IMR-90 (cell line): Measurements from ENCODE around the gene LRRC56. TPM values are rescaled to one million over a fixed set of nuclear protein-coding genes. Genes with fewer than 3 reads are reported as not detected.

Source experiments
- ATAC-seq: fragments of 200-7000 bp; cut with Tn5 transposase; 2 replicates; pipeline ENCODE4 v1.9.1; 2020; ENCODE audit warnings: low read depth, mild to moderate bottlenecking, moderate library complexity
- BruUV-seq: library from RNA; stranded (reverse); fragments of 400-500 nt; replicated peaks from 2 replicates; lab custom pipeline; 2021; lab: Mats Ljungman, UMichigan
- CTCF ChIA-PET: fragments of 300-600 bp; formaldehyde crosslinking; extraction: SDS; loops from one replicate; lab custom pipeline; 2021; ENCODE audit warnings: antibody characterized with exemption; lab: Yijun Ruan, JAX
- POLR2A ChIA-PET: fragments of 300-600 bp; sonication (Branson Sonifier 250); formaldehyde crosslinking; loops from one replicate; lab custom pipeline; 2022; ENCODE audit warnings: antibody characterized with exemption; ENCODE audit not compliant: unreplicated experiment; lab: Charles Lee
- DNase-seq: peaks from one replicate; pipeline ENCODE4 v3.0.0; 2013
- H2AFZ ChIP-seq: replicated peaks from 2 replicates; pipeline ENCODE3; 2013; ENCODE audit warnings: low read length, mild to moderate bottlenecking; ENCODE audit not compliant: poor library complexity
- H2AK5ac ChIP-seq: 2 replicates; pipeline ENCODE4 v1.6.1; 2013; ENCODE audit warnings: low read depth, low read length, inconsistent platforms
- H2AK9ac ChIP-seq: replicated peaks from 2 replicates; pipeline ENCODE3; 2013; ENCODE audit warnings: mild to moderate bottlenecking, low read depth, low read length, moderate library complexity; ENCODE audit not compliant: poor library complexity
- H2BK120ac ChIP-seq: 2 replicates; pipeline ENCODE4 v1.6.1; 2013; ENCODE audit warnings: low read depth, low read length, inconsistent platforms
- H2BK15ac ChIP-seq: 3 replicates; pipeline ENCODE4 v1.6.1; 2013; ENCODE audit warnings: low read depth, low read length, inconsistent platforms
- H2BK20ac ChIP-seq: 2 replicates; pipeline ENCODE4 v1.6.1; 2013; ENCODE audit warnings: low read depth, mild to moderate bottlenecking, inconsistent platforms, low read length, moderate library complexity
- H2BK5ac ChIP-seq: 2 replicates; pipeline ENCODE4 v1.6.1; 2013; ENCODE audit warnings: mild to moderate bottlenecking, low read depth, low read length, inconsistent platforms; ENCODE audit not compliant: poor library complexity, severe bottlenecking
- H3K14ac ChIP-seq: replicated peaks from 2 replicates; pipeline ENCODE4 v1.6.1; 2013; ENCODE audit warnings: low read depth, low read length, inconsistent platforms
- H3K18ac ChIP-seq: 2 replicates; pipeline ENCODE4 v1.6.1; 2013; ENCODE audit warnings: low read depth, low read length, control low read depth
- H3K23ac ChIP-seq: 2 replicates; pipeline ENCODE4 v1.6.1; 2013; ENCODE audit warnings: low read depth, low read length, inconsistent platforms
- H3K27ac ChIP-seq: 2 replicates; pipeline ENCODE4 v1.5.1; 2013; ENCODE audit warnings: mild to moderate bottlenecking, control low read depth, low read length; ENCODE audit not compliant: insufficient read depth
- H3K27me3 ChIP-seq: 2 replicates; pipeline ENCODE4 v1.6.1; 2013; ENCODE audit warnings: low read length; ENCODE audit not compliant: control insufficient read depth, insufficient read depth
- H3K36me3 ChIP-seq: 2 replicates; pipeline ENCODE4 v1.6.1; 2013; ENCODE audit warnings: low read length, mixed read lengths; ENCODE audit not compliant: control insufficient read depth, insufficient read depth
- H3K4ac ChIP-seq: 2 replicates; pipeline ENCODE4 v1.6.1; 2013; ENCODE audit warnings: low read depth, low read length, inconsistent platforms
- H3K4me1 ChIP-seq: 2 replicates; pipeline ENCODE4 v1.6.1; 2013; ENCODE audit warnings: low read length, mixed read lengths; ENCODE audit not compliant: control insufficient read depth, insufficient read depth
- H3K4me2 ChIP-seq: 2 replicates; pipeline ENCODE4 v1.6.1; 2013; ENCODE audit warnings: low read depth, mild to moderate bottlenecking, control low read depth, low read length, moderate library complexity
- H3K4me3 ChIP-seq: 2 replicates; pipeline ENCODE4 v1.5.1; 2013; ENCODE audit warnings: low read depth, mild to moderate bottlenecking, control low read depth, low read length, moderate library complexity; ENCODE audit not compliant: insufficient read depth
- H3K56ac ChIP-seq: 2 replicates; pipeline ENCODE4 v1.6.1; 2013; ENCODE audit warnings: low read length, inconsistent platforms; ENCODE audit not compliant: insufficient read depth; ENCODE audit errors: extremely low read depth
- H3K79me1 ChIP-seq, 2 experiments: 2 replicates each; pipeline ENCODE4 v1.6.1; 2013; ENCODE audit warnings: low read length in 2 of 2, inconsistent platforms in 1 of 2, low read depth in 1 of 2
- H3K9ac ChIP-seq: 2 replicates; pipeline ENCODE4 v1.6.1; 2013; ENCODE audit warnings: low read depth, low read length, control low read depth
- H3K9me1 ChIP-seq: 2 replicates; pipeline ENCODE4 v1.6.1; 2013; ENCODE audit warnings: low read length, inconsistent platforms; ENCODE audit not compliant: insufficient read depth
- H3K9me3 ChIP-seq: 2 replicates; pipeline ENCODE4 v1.6.1; 2013; ENCODE audit warnings: low read length; ENCODE audit not compliant: control insufficient read depth, insufficient read depth
- H4K20me1 ChIP-seq: 2 replicates; pipeline ENCODE4 v1.6.1; 2013; ENCODE audit warnings: low read length, inconsistent platforms; ENCODE audit not compliant: insufficient read depth
- H4K5ac ChIP-seq: 2 replicates; pipeline ENCODE4 v1.6.1; 2013; ENCODE audit warnings: mild to moderate bottlenecking, low read depth, low read length, control low read depth
- H4K8ac ChIP-seq, 2 experiments: 2 replicates each; pipeline ENCODE4 v1.6.1; 2013; ENCODE audit warnings: low read depth in 2 of 2, low read length in 2 of 2, control low read depth in 1 of 2, inconsistent platforms in 1 of 2
- H4K91ac ChIP-seq: 2 replicates; pipeline ENCODE4 v1.6.1; 2013; ENCODE audit warnings: low read depth, low read length, inconsistent platforms; ENCODE audit not compliant: insufficient read depth
- CHD1 ChIP-seq: IDR thresholded peaks from 2 replicates; pipeline ENCODE4 v1.6.1; 2012; ENCODE audit warnings: low read depth, low read length, improper control_type of control experiment
- CTCF ChIP-seq: conservative IDR thresholded peaks from 2 replicates; pipeline ENCODE4 v1.5.1; 2012; ENCODE audit warnings: mild to moderate bottlenecking, low read depth, low read length, improper control_type of control experiment
- ELK1 ChIP-seq: fragments of 150-350 bp; IDR thresholded peaks from 2 replicates; pipeline ENCODE4 v1.6.1; 2016; ENCODE audit warnings: low read depth, mild to moderate bottlenecking, low read length, moderate library complexity, borderline replicate concordance
- MXI1 ChIP-seq: IDR thresholded peaks from 2 replicates; pipeline ENCODE4 v1.6.1; 2012; ENCODE audit warnings: low read depth, mild to moderate bottlenecking, low read length, moderate library complexity, borderline replicate concordance
- POLR2A ChIP-seq: IDR thresholded peaks from 2 replicates; pipeline ENCODE4 v1.6.1; 2012; ENCODE audit warnings: mild to moderate bottlenecking, low read depth, low read length
- RCOR1 ChIP-seq: IDR thresholded peaks from 2 replicates; pipeline ENCODE4 v1.6.1; 2012; ENCODE audit warnings: mild to moderate bottlenecking, low read length, improper control_type of control experiment; ENCODE audit not compliant: insufficient replicate concordance
- RFX5 ChIP-seq: IDR thresholded peaks from 2 replicates; pipeline ENCODE4 v1.8.0; 2012; ENCODE audit warnings: low read depth, mild to moderate bottlenecking, low read length, moderate library complexity
- SMC3 ChIP-seq: fragments of 150-350 bp; IDR thresholded peaks from 2 replicates; pipeline ENCODE4 v1.6.1; 2016; ENCODE audit warnings: low read depth, mild to moderate bottlenecking, antibody characterized with exemption, low read length, moderate library complexity
- USF2 ChIP-seq: fragments of 150-350 bp; IDR thresholded peaks from 2 replicates; pipeline ENCODE4 v1.6.1; 2017; ENCODE audit warnings: mild to moderate bottlenecking, antibody characterized with exemption, low read length, low read depth
- WGBS, 2 experiments: methylation state at CpG; one replicate each; pipeline versions ENCODE4 v1.1.5 to v1.1.7; 2013; ENCODE audit warnings: missing lambda C conversion rate in 2 of 2; ENCODE audit not compliant: insufficient read length in 1 of 2; ENCODE audit errors: extremely low coverage in 2 of 2; 5-methylcytosine and 5-hydroxymethylcytosine counted together
- dilution Hi-C: fragments of 300-500 bp; cut with HindIII; formaldehyde crosslinking; loops from one replicate; pipeline ENCODE4 v1.14.3; 2018; ENCODE audit warnings: low sequenced_read_pairs; ENCODE audit not compliant: unreplicated experiment
- in situ Hi-C: fragments of 300-500 bp; cut with MboI; formaldehyde crosslinking; loops from 3 replicates; pipeline ENCODE4 v1.14.3; 2019; ENCODE audit warnings: low sequenced_read_pairs, inconsistent platforms, mixed read lengths
- intact Hi-C: fragments of 100-400 bp; cut with micrococcal nuclease; formaldehyde crosslinking; loops from 2 replicates; pipeline ENCODE4 v1.10.0; 2022
- polyA plus RNA-seq, 3 experiments: library from polyadenylated mRNA; depleted of rRNA; stranded (reverse); fragments of >200 nt; gene quantifications; 2 replicates each; pipeline ENCODE4 v1.2.3, GENCODE V29; 2012; ENCODE audit warnings: low replicate concordance in 1 of 3
- total RNA-seq: library from RNA; depleted of rRNA; stranded (reverse); fragments of >200 nt; gene quantifications from 2 replicates; pipeline ENCODE4 v1.2.3, GENCODE V29; 2012

The LRRC56 gene
- total and polyA plus RNA-seq, 2 of the 4 experiments (the other 2 are of a cell fraction), result 0.36 to 1.3 TPM

GRCh38 chr11:592501-592900 is 55.2 kb downstream of the LRRC56 start:
- Histone ChIP-seq H3K14ac (no peak overlapping the region), H3K27me3 (no peaks in the 10 kb centered on the region), H3K4me2 (no peak overlapping the region), H3K9ac (no peak overlapping the region), H3K9me3 (no peaks in the 10 kb centered on the region), H4K5ac (no peak overlapping the region), H3K23ac (no peak overlapping the region), H3K27ac (no peak overlapping the region), H2AK5ac (no peak overlapping the region), H3K4me3 (no peak overlapping the region), H4K91ac (no peak overlapping the region), H2BK20ac (no peak overlapping the region), H2AFZ (no peak overlapping the region), H3K79me1 (peaks cover 30 to 65% of the 10 kb centered on the region in 2 experiments), H3K36me3 (peaks cover 67% of the 10 kb centered on the region), H3K56ac (no peak overlapping the region), H3K4me1 (peaks cover 3% of the 10 kb centered on the region; the same call in 1 of the 2 replicates), H4K8ac (no peak overlapping the region), H4K20me1 (peaks cover 58% of the 10 kb centered on the region), H3K4ac (no peak overlapping the region), H3K18ac (no peak overlapping the region), H2BK5ac (no peak overlapping the region), H2AK9ac (no peak overlapping the region), H2BK120ac (no peak overlapping the region), H2BK15ac (no peak overlapping the region), H3K9me1 (no peaks in the 10 kb centered on the region; the same call in 1 of the 2 replicates)
- ATAC-seq (no peak), DNase-seq (no peak)
- ChIA-PET POLR2A (no interaction called here), CTCF (no interaction called here)
- 99% methylated on average over 14 of the region's 22 CpGs; no CpG with 5 or more reads in 1 of the 2 experiments for WGBS, 2 experiments
- in situ Hi-C loops (no loop called here), dilution Hi-C loops (no loop called here), intact Hi-C loops (no loop called here)
- BruUV-seq, result no TSS peak
- TF ChIP-seq RCOR1, result no peak
- TF ChIP-seq CTCF, result no peak
- no peak for TF ChIP-seq RFX5
- no peak for TF ChIP-seq POLR2A
- TF ChIP-seq MXI1, result no peak
- no peak for TF ChIP-seq ELK1
- TF ChIP-seq USF2, result no peak
- TF ChIP-seq CHD1, result no peak
- TF ChIP-seq SMC3, result no peak
